Measurements from ENCODE around the gene PSMA1.

DNA sequence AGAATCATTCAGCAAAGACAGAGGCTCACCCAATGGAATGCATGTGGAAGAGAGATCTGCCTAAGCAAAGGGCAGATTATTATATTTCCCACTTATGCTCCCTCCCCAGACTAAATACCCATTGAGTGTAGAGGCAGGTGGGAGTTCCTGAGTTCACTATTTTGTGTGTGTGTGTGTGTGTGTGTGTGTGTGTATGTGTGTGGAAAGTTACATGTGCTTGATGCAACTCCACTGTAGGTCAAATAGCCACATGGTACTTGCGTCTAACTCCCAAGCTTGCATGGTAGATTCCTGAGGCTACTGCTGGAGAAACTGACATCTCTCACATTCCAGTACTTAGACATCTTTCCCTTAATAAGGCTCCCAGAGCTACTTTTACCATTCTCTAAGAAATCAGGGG is 17.2 kb downstream of the PSMA1 start:
- TF ChIP-seq, protein P1, sequence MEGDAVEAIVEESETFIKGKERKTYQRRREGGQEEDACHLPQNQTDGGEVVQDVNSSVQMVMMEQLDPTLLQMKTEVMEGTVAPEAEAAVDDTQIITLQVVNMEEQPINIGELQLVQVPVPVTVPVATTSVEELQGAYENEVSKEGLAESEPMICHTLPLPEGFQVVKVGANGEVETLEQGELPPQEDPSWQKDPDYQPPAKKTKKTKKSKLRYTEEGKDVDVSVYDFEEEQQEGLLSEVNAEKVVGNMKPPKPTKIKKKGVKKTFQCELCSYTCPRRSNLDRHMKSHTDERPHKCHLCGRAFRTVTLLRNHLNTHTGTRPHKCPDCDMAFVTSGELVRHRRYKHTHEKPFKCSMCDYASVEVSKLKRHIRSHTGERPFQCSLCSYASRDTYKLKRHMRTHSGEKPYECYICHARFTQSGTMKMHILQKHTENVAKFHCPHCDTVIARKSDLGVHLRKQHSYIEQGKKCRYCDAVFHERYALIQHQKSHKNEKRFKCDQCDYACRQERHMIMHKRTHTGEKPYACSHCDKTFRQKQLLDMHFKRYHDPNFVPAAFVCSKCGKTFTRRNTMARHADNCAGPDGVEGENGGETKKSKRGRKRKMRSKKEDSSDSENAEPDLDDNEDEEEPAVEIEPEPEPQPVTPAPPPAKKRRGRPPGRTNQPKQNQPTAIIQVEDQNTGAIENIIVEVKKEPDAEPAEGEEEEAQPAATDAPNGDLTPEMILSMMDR (IDR thresholded peaks at IDR 0.05; ENCODE audit: insufficient read depth, low read length, poor library complexity, severe bottlenecking): no peak
- TF ChIP-seq EZH2phosphoT487 (conservative IDR thresholded peaks at IDR 0.05; ENCODE audit: low read length): no peak
